SW480 (cell line): ENCODE measurements around the gene THUMPD1.
"Not testable (repeated sequence)": the region's sequence is repeated elsewhere in the genome, so short reads cannot be mapped to it uniquely, and the experiment has no call there.

Source experiments
- DNase-seq: peaks from one replicate; pipeline ENCODE4 v3.0.0-alpha.2; 2016; ENCODE audit warnings: low spot score

THUMPD1 gene

GRCh38 chr16:20694096-20694495 lies 47.5 kb downstream of the THUMPD1 start:
- not testable (repeated sequence) for DNase-seq

DNA sequence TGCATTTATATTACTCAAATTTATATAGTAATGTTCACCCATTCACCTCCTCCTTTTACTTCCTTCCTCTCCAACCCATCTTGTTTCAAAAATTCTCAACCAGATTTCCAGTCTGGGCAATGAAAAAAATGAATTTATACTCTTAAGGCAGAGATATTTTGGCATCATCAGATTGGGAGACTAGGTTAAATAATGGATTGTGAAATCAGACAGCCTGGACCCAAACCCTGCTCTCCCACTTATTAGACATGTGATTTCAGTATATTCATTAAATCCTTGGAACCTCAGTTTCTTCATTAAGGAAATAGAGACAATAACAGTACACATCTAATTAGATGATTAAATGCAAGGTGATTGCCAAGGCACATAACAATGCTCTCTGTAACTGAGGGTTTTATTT lies 52.0 kb downstream of the THUMPD1 start:
- no peak for DNase-seq

GRCh38 chr16:20683812-20684211 lies 57.8 kb downstream of the THUMPD1 start:
- no peak for DNase-seq
